ENCODE data around the gene LHX4.

GRCh38 chr1:180254496-180254819 lies 24.4 kb downstream of the LHX4 start:
- no peak for TF ChIP-seq SUZ12 (IDR thresholded peaks at IDR 0.05; ENCODE audit: extremely low read depth, insufficient read depth, insufficient read length)
- TF ChIP-seq ZNF274 (IDR thresholded peaks at IDR 0.05; ENCODE audit: low read depth, low read length): no peak
- no peak for TF ChIP-seq YY1 (IDR thresholded peaks at IDR 0.05; ENCODE audit: insufficient read depth, insufficient read length)

All from NT2/D1 (cell line).